Thyroid gland (tissue), 4 donors: ENCODE data around the gene RRAD. TPM values are rescaled to one million over a fixed set of nuclear protein-coding genes. Genes with fewer than 3 reads are reported as not detected.

Source experiments
- DNase-seq, 2 donors: peaks; one replicate each; pipeline ENCODE4 v3.0.0-alpha.2; 2019
- H3K27ac ChIP-seq, 3 donors: fragments of 200-600 bp; sonication (generic); 1 replicate in 2 of 3; 2 replicates in 1 of 3; pipeline ENCODE4 v1.5.1; 2016 to 2019; ENCODE audit warnings: mild to moderate bottlenecking in 1 of 3, moderate library complexity in 1 of 3
- H3K27me3 ChIP-seq: fragments of 200-600 bp; sonication (generic); one replicate; pipeline ENCODE4 v1.5.1; 2019
- H3K36me3 ChIP-seq, 2 donors: fragments of 200-600 bp; sonication (generic); one replicate each; pipeline ENCODE4 v1.5.1; 2016 to 2019
- H3K4me1 ChIP-seq, 2 donors: fragments of 200-600 bp; sonication (generic); one replicate each; pipeline ENCODE4 v1.5.1; 2017 to 2019
- H3K4me3 ChIP-seq, 3 donors: fragments of 200-600 bp; sonication (generic); replicated peaks in 1 of 3; 1 replicate in 2 of 3; 2 replicates in 1 of 3; pipeline ENCODE4 v1.5.1; 2016; ENCODE audit warnings: mild to moderate bottlenecking in 1 of 3
- H3K9me3 ChIP-seq: fragments of 200-600 bp; sonication (generic); one replicate; pipeline ENCODE4 v1.5.1; 2017
- CTCF ChIP-seq, 6 experiments: fragments of 200-600 bp in 3 of 6; fragments of 450-650 bp in 3 of 6; sonication (generic) in 3 of 6; IDR thresholded peaks; one replicate each; pipeline ENCODE4 v1.5.1; 2016 to 2019; ENCODE audit warnings: antibody characterized with exemption in 6 of 6, mild to moderate bottlenecking in 2 of 6, inconsistent platforms in 1 of 6, moderate library complexity in 1 of 6
- POLR2A ChIP-seq, 2 donors: fragments of 450-650 bp; IDR thresholded peaks; one replicate each; pipeline ENCODE4 v1.6.1; 2017; ENCODE audit warnings: antibody characterized with exemption in 2 of 2, mild to moderate bottlenecking in 2 of 2, moderate library complexity in 1 of 2
- WGBS, 2 donors: methylation state at CpG; one replicate each; pipeline ENCODE4 v1.1.5; 2017; 5-methylcytosine and 5-hydroxymethylcytosine counted together
- intact Hi-C: fragments of 100-400 bp; cut with DNase I; formaldehyde crosslinking; loops from one replicate; pipeline ENCODE4 v1.15.1; 2023
- total RNA-seq, 4 donors: library from RNA; depleted of rRNA; stranded (reverse); fragments of >200 nt; gene quantifications; one replicate each; pipeline ENCODE4 v1.2.3, GENCODE V29; 2016

RRAD gene
- total RNA-seq, 4 donors from 2014 or later, result 6.1 to 15.6 (median 10.9) TPM

DNA sequence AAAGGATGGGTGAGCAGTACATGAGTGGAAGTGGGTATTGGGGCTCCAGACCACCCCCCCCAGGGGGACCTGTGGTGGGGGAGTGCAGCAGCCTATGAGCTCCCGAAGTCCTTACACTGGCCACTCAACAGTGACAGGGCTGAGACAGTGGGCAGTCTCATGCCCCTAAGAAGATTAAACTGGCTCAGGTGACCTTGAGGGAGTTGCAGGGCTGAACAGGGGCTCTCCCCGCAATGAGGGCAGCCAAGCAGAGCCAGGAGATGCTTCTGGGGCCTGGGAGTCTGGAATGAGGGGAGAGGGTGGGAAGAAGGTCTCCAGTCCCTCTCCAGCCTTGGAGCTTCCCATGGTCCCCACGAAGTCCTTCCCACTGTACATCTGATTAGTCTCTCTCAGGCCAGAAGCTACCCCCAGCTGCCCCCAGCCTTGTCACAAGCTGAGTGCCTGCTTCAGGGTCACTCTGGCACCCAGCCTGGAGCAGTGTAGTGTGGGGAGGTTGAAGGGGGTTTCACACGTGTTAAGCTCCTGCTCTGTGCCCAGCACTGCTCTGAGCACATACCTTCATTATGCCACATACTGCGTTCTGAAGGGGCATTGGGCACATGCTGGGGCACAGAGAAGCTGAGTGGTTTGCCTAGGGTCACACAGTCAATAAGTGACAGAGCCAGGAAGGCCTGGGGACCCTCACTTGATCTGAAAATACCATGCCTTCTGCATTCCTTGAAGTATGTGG, 5.6 kb downstream of the RRAD start:
- no peaks in the 10 kb centered on the region for H3K27me3 ChIP-seq
- TF ChIP-seq CTCF (IDR thresholded peaks at IDR 0.05) (no peak), POLR2A (IDR thresholded peaks at IDR 0.05) (no peak)
- intact Hi-C loops, result no loop called here
- peak; percentile 69 to 85 for DNase-seq
- H3K9me3 ChIP-seq, result no peaks in the 10 kb centered on the region
- no peaks in the 10 kb centered on the region for H3K36me3 ChIP-seq
- WGBS, 2 donors, result 14 to 45% methylated on average over 2 to 3 of the region's 5 CpGs
- H3K4me1 ChIP-seq, result peaks cover 51 to 69% of the 10 kb centered on the region in 2 donors
- H3K27ac ChIP-seq, result peak overlapping the region; percentile 91 to 97 (median 97)
- no peak overlapping the region for H3K4me3 ChIP-seq

DNA sequence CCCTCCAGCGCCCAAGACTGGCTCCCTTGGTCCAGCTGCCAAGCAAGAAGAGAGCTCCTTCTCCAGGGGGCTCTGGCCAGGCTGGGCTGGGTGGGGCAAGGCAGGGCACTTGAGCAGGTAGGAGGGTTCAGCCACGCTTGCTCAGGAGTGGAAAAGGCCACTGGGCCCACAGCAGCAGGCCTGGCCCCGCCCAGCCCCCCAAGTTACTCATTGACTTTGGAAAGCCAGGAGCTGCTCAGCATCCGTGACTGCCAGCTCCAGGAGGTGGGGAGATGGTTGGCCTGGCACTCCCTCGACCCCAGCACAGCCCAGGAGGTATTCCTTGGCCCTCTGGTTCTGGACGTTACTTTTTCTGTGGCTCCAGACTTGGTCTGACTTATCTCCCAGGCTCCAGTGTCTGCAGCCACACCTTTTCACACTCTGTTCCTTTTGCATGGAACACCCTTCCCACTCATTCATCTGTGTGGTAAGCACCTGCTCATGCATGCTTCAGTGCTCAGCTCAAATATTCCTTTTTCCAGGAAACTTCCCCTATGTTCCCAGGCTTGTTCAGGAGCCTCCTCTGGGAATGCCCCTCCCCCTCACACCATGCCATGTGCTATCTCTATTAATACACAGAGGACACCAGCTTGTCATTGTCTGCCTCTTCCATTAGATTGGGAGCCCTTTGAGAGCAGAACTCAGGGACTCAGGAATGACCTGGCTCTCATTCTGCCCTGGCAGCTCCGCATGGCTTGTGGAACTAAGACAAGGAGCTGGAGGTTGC, 6.3 kb downstream of the RRAD start, which contains the start of gene CDH16:
Gene CDH16 (minus strand): TSS at position 83 of the 766 bp plus-strand sequence. CDS start 820 bp downstream, outside the sequence.
- no peaks in the 10 kb centered on the region for H3K27me3 ChIP-seq
- H3K4me1 ChIP-seq, result peaks cover 44 to 63% of the 10 kb centered on the region in 2 donors
- H3K27ac ChIP-seq, result peak within 1 kb of the TSS; percentile 91 to 97 (median 97)
- H3K9me3 ChIP-seq, result no peaks in the 10 kb centered on the region
- intact Hi-C loops, result no loop called here
- peak; percentile 95 to 98 for DNase-seq
- WGBS, 2 donors, result 20 to 38% methylated on average over 6 to 7 of the region's 7 CpGs
- peak in 1 of 2 donors; percentile 52 for TF ChIP-seq POLR2A (IDR thresholded peaks at IDR 0.05)
- TF ChIP-seq CTCF (IDR thresholded peaks at IDR 0.05), result no peak
- no peak within 1 kb of the TSS for H3K4me3 ChIP-seq
- no peaks in the 10 kb centered on the region for H3K36me3 ChIP-seq

- H3K27me3 ChIP-seq, result no peaks in the 10 kb centered on the region
- 72 to 76% methylated on average over 5 to 6 of the region's 6 CpGs for WGBS, 2 donors
- H3K9me3 ChIP-seq, result no peaks in the 10 kb centered on the region
- intact Hi-C loops, result no loop called here
- peak overlapping the region; percentile 91 to 97 (median 97) for H3K27ac ChIP-seq
- no peak overlapping the region for H3K4me3 ChIP-seq
- peaks cover 38 to 56% of the 10 kb centered on the region in 2 donors for H3K4me1 ChIP-seq
- TF ChIP-seq POLR2A (IDR thresholded peaks at IDR 0.05), result no peak
- no peak for TF ChIP-seq CTCF (IDR thresholded peaks at IDR 0.05)
- no peaks in the 10 kb centered on the region for H3K36me3 ChIP-seq
- peak in 1 of 2 donors; percentile 25 for DNase-seq
These were observed 7.0 kb downstream of the RRAD start for GRCh38 chr16:66918355-66918754.

- no peak for DNase-seq
- Histone ChIP-seq H3K4me3 (no peak overlapping the region), H3K36me3 (no peaks in the 10 kb centered on the region), H3K4me1 (peaks cover 33 to 50% of the 10 kb centered on the region in 2 donors), H3K27me3 (no peaks in the 10 kb centered on the region), H3K9me3 (no peaks in the 10 kb centered on the region), H3K27ac (peak overlapping the region; percentile 91 to 97 (median 97))
- WGBS, 2 donors, result 88 to 95% methylated on average over 9 of the region's 9 CpGs
- TF ChIP-seq POLR2A (IDR thresholded peaks at IDR 0.05), result no peak
- no peak for TF ChIP-seq CTCF (IDR thresholded peaks at IDR 0.05)
- intact Hi-C loops, result no loop called here
These were observed 7.6 kb downstream of the RRAD start for GRCh38 chr16:66917741-66918140.
